Activated CD4-positive, CD25-positive, alpha-beta regulatory T cell (primary cell): ENCODE measurements around the gene CABLES1.

ENCODE experiments used
- DNase-seq, 4 experiments: peaks; one replicate each; lab custom pipeline; 2025; lab: John Stamatoyannopoulos, UW

The CABLES1 gene

GRCh38 chr18:23194997-23195957 lies 60.0 kb downstream of the CABLES1 start:
- no peak for DNase-seq

- DNase-seq, result no peak
Measured at GRCh38 chr18:23196119-23197007, 61.1 kb downstream of the CABLES1 start.

- no peak for DNase-seq
Measured at GRCh38 chr18:23198217-23198845, 63.0 kb downstream of the CABLES1 start.

GRCh38 chr18:23200756-23201155 lies 65.5 kb downstream of the CABLES1 start:
- no peak for DNase-seq

- no peak for DNase-seq
Measured at GRCh38 chr18:23201741-23202140, 66.5 kb downstream of the CABLES1 start.

GRCh38 chr18:23203891-23204432 lies 68.7 kb downstream of the CABLES1 start:
- DNase-seq, result no peak

- no peak for DNase-seq
Measured at GRCh38 chr18:23204589-23205235, 69.4 kb downstream of the CABLES1 start.

- no peak for DNase-seq
Measured at GRCh38 chr18:23205980-23206379, 70.7 kb downstream of the CABLES1 start.

- DNase-seq, result no peak
Measured at GRCh38 chr18:23207191-23207955, 72.1 kb downstream of the CABLES1 start.

GRCh38 chr18:23207994-23208393 lies 72.7 kb downstream of the CABLES1 start:
- no peak for DNase-seq

- DNase-seq, result no peak
Measured at GRCh38 chr18:23208600-23208999, 73.3 kb downstream of the CABLES1 start.

GRCh38 chr18:23209031-23209430 lies 73.7 kb downstream of the CABLES1 start:
- DNase-seq, result no peak

- DNase-seq, result no peak
Measured at GRCh38 chr18:23209796-23210195, 74.5 kb downstream of the CABLES1 start.

GRCh38 chr18:23210526-23210925 lies 75.2 kb downstream of the CABLES1 start:
- DNase-seq, result no peak

GRCh38 chr18:23211146-23211545 lies 75.9 kb downstream of the CABLES1 start:
- no peak for DNase-seq

GRCh38 chr18:23212161-23212560 lies 76.9 kb downstream of the CABLES1 start:
- no peak for DNase-seq

GRCh38 chr18:23213200-23213599 lies 77.9 kb downstream of the CABLES1 start:
- no peak for DNase-seq

GRCh38 chr18:23217781-23218180 lies 82.5 kb downstream of the CABLES1 start:
- no peak for DNase-seq

- DNase-seq, result no peak
Measured at GRCh38 chr18:23220355-23220754, 85.1 kb downstream of the CABLES1 start.

GRCh38 chr18:23223641-23224040 lies 88.4 kb downstream of the CABLES1 start:
- DNase-seq, result no peak

GRCh38 chr18:23225503-23225902 lies 90.2 kb downstream of the CABLES1 start:
- DNase-seq, result no peak
